PC-9 (cell line): ENCODE data around the gene ELN.

Source experiments
- EZH2 ChIP-seq: fragments of 200-600 bp; sonication (generic); IDR thresholded peaks from 2 replicates; pipeline ENCODE4 v1.8.0; 2017; ENCODE audit warnings: antibody characterized with exemption, low read depth
- TF ChIP-seq, protein P1 (sequence below): fragments of 200-600 bp; sonication (generic); conservative IDR thresholded peaks from 2 replicates; pipeline ENCODE4 v1.6.1; 2017; ENCODE audit warnings: mixed run types, antibody characterized with exemption, mild to moderate bottlenecking, moderate library complexity

DNA sequence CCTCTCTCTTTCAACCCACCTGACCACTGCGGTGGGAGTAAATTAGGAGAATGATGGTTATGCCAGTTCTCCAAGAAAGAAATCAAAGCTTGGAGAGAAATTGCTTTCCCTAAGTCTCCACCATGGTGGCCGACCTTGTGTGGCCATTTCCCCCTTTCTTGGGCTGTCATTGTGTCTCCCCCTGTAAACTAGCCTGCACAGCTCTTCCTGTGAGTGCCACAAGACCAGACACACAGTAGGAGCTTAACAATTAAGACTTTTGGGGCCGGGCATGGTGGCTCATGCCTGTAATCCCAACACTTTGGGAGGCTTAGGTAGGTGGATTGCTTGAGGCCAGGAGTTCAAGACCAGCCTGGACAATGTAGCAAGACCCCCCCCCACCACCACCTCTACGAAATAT is 36.7 kb downstream of the ELN start:
- TF ChIP-seq, protein P1, sequence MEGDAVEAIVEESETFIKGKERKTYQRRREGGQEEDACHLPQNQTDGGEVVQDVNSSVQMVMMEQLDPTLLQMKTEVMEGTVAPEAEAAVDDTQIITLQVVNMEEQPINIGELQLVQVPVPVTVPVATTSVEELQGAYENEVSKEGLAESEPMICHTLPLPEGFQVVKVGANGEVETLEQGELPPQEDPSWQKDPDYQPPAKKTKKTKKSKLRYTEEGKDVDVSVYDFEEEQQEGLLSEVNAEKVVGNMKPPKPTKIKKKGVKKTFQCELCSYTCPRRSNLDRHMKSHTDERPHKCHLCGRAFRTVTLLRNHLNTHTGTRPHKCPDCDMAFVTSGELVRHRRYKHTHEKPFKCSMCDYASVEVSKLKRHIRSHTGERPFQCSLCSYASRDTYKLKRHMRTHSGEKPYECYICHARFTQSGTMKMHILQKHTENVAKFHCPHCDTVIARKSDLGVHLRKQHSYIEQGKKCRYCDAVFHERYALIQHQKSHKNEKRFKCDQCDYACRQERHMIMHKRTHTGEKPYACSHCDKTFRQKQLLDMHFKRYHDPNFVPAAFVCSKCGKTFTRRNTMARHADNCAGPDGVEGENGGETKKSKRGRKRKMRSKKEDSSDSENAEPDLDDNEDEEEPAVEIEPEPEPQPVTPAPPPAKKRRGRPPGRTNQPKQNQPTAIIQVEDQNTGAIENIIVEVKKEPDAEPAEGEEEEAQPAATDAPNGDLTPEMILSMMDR: no peak
- no peak for TF ChIP-seq EZH2
